GM19463 (cell line): Measurements from ENCODE around the gene TM9SF4.

Source experiments
- ATAC-seq: cut with Tn5 transposase; IDR thresholded peaks from one replicate; pipeline ENCODE4 v1.9.1; 2021; ENCODE audit warnings: mild to moderate bottlenecking, moderate library complexity; ENCODE audit not compliant: unreplicated experiment

The TM9SF4 gene

GRCh38 chr20:32128167-32128566 is 18.7 kb downstream of the TM9SF4 start:
- no peak for ATAC-seq

GRCh38 chr20:32129863-32130262 is 20.3 kb downstream of the TM9SF4 start:
- no peak for ATAC-seq

- ATAC-seq: no peak
These were observed 20.8 kb downstream of the TM9SF4 start for GRCh38 chr20:32130352-32130751.

- no peak for ATAC-seq
These were observed 21.5 kb downstream of the TM9SF4 start for GRCh38 chr20:32130965-32131364.

GRCh38 chr20:32132911-32133549 is 23.5 kb downstream of the TM9SF4 start:
- ATAC-seq: peak; percentile 88

GRCh38 chr20:32134026-32134425 is 24.5 kb downstream of the TM9SF4 start:
- no peak for ATAC-seq

- ATAC-seq: no peak
These were observed 26.5 kb downstream of the TM9SF4 start for GRCh38 chr20:32135983-32136515.

- no peak for ATAC-seq
These were observed 29.4 kb downstream of the TM9SF4 start for GRCh38 chr20:32138921-32139320.

- no peak for ATAC-seq
These were observed 30.4 kb downstream of the TM9SF4 start for GRCh38 chr20:32139947-32140346.

GRCh38 chr20:32140603-32141002 is 31.1 kb downstream of the TM9SF4 start:
- ATAC-seq: no peak

- ATAC-seq: no peak
These were observed 32.0 kb downstream of the TM9SF4 start for GRCh38 chr20:32141465-32141980.

- ATAC-seq: no peak
These were observed 32.6 kb downstream of the TM9SF4 start for GRCh38 chr20:32142088-32142487.

GRCh38 chr20:32142991-32143390 is 33.5 kb downstream of the TM9SF4 start:
- no peak for ATAC-seq

- ATAC-seq: no peak
These were observed 35.6 kb downstream of the TM9SF4 start for GRCh38 chr20:32144898-32145662.

- no peak for ATAC-seq
These were observed 40.2 kb downstream of the TM9SF4 start for GRCh38 chr20:32149566-32150170.

GRCh38 chr20:32150291-32150848 is 40.9 kb downstream of the TM9SF4 start:
- no peak for ATAC-seq

GRCh38 chr20:32152421-32153155 is 43.1 kb downstream of the TM9SF4 start:
- ATAC-seq: no peak

GRCh38 chr20:32153156-32153665 is 43.7 kb downstream of the TM9SF4 start:
- ATAC-seq: no peak

- ATAC-seq: no peak
These were observed 44.3 kb downstream of the TM9SF4 start for GRCh38 chr20:32153771-32154170.
